ENCODE results near the gene NOCT.
"Not testable (repeated sequence)": the region's sequence is repeated elsewhere in the genome, so short reads cannot be mapped to it uniquely, and the experiment has no call there.

Gene NOCT

DNA sequence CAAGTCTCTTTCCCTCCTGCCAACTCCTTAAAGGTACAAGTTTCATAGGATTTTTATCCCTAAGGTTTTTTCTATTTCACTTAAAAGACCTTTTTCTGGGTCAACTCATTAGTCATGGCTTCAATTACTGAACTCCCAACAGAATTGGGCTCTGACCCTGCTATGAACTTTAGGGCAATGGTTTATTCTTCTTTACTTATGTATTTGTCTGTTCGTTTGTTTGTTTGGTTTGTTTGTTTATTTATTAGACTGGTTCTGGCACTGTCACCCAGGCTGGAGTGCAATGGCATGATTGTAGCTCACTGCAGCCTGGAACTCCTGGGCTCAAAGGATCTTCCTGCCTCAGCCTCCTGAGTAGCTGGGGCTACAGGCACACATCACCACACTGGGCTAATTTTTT, 5.9 kb upstream of the NOCT start:
- DNase-seq (ENCODE audit: low read depth in 2 of 2): no peak

DNA sequence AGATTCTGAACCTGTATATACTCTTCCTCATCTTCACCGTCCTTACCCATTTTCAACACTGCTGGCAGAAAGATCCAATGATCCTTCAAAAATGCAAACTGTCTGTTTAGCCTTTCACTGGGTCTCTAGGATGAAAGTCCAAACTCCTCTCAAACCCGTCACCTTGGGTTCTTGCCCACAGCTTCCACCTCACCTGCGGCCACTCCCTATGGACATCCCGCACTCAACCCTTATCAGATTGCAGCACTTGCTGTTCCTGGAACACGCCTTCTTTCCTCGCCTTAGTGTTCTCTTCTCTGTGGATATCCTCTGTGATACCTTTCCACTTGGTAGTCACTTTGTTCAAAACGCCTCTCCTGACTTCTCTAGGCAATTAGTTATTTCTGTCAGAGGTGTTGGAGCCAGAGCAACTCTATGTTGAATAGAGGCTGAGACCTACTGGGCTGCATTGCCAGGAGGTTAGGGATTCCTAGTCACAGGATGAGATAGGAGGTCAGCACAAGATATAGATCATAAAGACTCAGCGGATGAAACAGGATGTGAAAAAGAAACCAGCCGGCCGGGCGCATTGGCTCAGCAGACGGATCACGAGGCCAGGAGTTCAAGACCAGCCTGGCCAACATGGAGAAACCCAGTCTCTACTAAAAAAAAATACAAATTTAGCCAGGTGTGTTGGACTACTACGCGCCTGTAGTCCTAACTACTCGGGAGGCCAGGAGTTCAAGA, 4.2 kb upstream of the NOCT start:
- no peak for DNase-seq (ENCODE audit: low read depth in 2 of 2)

DNA sequence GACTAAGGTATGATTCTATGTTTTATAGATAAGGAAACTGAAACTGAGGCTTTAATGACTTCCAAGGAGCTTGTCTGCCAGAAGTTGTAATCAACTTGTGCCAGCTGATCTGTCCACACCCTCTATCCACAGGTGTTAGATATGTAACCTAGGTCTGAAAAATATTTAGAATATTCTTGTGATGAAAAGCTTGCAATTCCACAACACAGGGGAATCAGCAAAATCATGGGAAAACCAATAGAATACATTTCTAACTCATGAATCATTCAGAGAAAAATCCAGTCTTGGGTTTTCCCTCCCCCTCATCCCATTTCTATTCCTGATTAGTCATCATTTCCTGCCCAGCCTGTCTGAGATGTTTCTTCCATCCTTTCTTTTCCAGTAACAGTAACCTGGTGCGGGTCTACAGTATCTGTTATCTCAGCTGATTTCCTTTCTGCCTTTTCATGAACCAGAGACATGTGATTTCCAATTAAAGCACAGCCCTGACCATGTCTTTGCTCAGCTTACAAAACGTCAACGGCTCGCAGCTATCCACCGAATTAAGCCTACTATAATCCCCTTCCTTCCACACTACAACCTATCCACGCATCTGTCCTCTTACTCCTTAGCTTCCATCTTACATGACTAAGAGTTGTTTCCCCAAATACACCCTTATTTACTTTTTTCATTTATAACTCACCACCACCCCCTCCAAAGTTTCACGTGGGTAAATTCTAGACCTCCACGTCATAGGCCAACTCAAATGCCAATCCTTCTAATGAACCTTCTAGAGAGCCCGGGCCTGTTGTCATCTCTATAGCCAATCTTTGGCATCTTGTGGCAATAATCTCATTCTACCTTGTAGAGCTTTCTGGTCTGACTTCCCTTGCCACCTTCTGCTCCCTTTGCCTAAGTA, 961 bp upstream of the NOCT start:
- DNase-seq (ENCODE audit: low read depth in 2 of 2): peak in 1 of 2 donors; percentile 5

DNA sequence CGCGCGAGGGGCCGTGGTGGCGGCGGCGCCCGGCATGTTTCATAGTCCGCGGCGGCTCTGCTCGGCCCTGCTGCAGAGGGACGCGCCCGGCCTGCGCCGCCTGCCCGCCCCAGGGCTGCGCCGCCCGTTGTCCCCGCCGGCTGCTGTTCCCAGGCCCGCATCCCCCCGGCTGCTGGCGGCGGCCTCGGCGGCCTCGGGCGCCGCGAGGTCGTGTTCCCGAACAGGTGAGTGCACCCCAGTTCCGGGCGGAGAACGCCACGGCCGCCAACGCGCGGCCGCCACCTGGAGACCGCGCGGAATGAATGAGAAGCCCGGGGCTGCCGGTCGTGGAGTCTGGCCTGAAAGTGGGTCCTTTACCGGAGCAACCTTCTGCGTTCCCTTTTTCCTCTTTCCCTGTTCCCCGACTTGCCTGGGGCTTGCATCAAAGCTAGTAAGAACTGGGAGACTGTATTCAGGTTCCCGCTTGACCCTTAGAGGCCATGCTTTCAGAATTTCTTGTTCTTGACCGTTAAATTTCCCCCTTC, 429 bp downstream of the NOCT start:
- peak in 1 of 2 donors; percentile 30 for DNase-seq (ENCODE audit: low read depth in 2 of 2)

DNA sequence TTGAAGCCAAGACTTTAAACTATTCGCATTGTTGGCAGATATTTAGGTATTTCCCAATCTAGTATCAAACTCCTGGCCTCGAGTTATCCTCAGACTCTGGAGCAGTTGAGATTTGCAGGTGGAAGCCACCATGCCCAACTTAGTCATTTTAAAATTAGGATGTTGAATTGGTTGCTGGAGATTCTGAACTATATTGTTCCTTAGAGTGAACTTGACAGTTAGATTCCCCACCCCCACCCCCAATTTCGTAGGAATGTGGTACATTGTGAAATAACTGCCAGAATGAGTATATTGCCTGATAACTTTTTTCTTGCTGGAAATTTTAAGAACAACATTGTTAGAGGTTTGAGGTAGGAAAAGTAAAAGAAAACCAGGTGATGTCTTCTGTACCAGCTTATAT, 2.3 kb downstream of the NOCT start:
- no peak for DNase-seq (ENCODE audit: low read depth in 2 of 2)

DNA sequence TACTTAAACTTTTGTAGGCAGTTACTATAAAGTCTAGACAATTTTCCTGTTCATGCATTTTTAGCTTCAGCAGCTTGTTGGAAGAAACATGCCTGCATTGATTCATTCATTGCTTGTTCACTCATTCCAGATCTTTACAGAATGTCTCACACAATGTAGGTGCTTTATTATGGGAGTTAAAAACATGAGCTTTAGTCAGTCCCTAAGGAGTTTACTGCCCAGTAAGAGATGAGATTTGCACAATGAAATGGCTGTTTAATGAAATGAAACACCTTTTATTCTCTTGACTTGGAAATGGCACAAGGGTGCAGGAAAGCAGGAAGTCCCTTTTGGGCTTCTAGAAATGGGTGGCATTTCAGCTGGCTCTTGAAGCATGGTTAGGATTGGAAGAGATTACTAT, 2.9 kb downstream of the NOCT start:
- DNase-seq (ENCODE audit: low read depth in 2 of 2): no peak

DNA sequence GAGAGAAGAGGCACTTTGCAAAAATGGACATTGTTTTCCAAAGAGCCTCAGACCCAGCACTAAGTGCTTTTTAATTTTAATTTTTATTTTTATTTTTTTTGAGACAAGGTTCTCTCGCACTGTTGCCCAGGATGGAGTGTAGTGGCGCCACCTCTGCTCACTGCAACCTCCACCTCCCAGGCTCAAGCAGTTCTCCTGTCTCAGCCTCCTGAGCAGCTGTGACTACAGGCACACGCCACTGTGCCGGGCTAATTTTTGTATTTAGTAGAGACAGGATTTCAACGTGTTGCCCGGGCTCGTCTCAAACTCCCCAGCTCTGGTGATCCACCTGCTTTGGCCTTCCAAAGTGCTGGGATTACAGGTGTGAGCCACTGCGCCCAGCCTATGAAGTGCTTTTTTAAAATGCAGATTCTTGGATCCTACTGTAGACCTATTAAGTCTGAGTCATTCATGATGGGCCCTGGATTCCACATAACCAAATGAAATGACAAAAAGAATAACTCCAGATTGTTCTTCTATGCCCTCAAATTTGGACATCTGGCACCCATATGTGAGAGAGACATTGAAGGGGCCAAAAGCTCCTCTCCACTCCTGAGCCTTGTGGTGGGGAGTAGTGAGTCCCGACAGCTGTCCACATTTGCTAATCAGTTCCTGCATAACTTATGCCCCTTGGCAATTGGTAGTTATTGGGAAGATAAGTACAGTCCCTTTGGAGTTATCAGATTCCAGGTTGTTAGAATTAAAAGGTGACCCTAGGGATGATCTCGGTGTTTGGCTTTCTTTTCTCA, 3.6 kb downstream of the NOCT start:
- DNase-seq (ENCODE audit: low read depth in 2 of 2): no peak

DNA sequence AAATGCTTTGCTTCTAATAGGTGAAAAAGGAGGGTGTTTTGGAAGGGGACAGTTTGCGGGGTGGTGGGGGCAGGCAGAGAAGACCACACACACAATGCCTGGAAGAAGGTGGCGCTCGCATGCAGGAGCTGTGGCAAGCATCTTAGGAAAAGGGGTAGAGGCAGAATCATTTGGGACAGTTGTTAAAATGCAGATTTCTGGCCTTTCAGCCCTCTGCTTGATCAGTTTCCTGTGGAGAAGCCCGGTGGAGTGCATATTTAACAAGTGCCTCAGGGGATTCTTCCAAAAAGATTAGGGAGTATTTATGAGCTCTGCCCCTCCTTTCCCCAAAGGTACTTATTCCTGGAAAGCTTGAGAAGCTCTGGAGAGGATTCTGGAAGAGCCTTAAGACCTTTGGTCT, 4.8 kb downstream of the NOCT start:
- DNase-seq (ENCODE audit: low read depth in 2 of 2): no peak

DNA sequence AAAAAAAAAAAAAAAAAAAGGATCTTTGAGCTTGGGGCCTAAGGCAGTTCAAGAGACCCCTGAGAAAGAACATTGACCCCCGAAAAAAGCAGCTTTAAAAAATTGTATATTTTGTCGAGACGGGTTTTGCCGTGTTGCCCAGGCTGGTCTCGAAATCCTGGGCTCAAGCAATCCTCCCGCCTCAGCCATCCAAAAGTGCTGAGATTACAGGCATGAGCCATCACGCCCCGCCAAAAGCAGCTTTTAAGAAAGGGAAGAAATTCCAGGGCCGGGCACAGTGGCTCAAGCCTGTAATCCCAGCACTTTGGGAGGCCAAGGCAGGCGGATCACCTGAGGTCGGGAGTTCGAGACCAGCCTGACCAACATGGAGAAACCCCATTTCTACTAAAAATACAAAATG, 5.5 kb downstream of the NOCT start:
- DNase-seq (ENCODE audit: low read depth in 2 of 2): not testable (repeated sequence)

DNA sequence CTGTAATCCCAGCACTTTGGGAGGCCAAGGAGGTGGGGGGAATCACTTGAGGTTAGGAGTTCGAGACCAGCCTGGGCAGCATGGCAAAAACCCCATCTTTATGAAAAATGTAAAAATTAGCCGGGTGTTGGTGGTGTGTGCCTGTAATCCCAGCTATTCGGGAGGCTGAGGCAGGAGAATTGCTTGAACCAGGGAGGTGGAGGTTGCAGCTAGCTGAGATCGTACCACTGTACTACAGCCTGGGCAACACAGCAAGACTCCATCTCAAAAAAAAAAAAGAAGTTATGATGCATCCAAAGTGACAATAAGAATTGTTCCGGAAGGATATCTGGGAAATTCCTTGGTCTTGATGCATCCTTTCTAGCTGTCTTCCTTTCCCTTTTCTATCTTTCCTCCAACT, 7.3 kb downstream of the NOCT start:
- DNase-seq (ENCODE audit: low read depth in 2 of 2): no peak

DNA sequence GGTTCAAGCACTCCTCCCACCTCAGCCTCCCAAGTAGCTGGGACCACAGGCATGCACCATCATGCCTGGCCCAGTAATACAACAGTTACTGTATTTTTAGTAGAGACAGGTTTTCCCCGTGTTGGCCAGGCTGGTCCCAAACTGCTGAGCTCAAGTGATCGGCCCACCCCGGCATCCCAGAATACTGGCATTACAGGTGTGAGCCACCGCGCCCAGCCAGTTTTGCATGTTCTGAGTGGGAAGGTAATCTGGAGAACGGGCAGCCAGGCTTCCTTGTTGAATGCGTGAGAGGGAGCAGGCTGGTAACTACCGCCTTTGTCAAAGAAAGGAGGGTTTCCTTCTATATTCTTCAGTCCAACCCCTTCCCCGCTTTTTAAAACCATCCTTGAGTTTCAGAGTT, 9.1 kb downstream of the NOCT start:
- DNase-seq (ENCODE audit: low read depth in 2 of 2): no peak

DNA sequence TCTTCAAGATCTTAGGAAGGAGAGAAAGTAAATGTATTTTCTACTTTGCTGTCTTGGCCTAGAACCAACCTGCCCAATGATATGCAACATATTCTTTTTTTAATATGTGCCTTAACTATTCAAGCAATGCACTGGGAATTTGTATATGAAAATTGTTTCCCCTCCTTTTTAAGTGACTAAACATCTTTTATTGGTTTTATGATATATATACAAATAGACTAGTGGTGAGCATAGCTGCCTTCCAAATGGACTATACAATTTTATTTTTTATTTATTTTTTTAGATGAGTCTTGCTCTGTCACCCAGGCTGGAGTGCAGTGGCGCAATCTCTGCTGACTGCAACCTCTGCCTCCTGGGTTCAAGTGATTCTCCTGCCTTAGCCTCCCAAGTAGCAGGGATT, 10.3 kb downstream of the NOCT start:
- DNase-seq (ENCODE audit: low read depth in 2 of 2): no peak

DNA sequence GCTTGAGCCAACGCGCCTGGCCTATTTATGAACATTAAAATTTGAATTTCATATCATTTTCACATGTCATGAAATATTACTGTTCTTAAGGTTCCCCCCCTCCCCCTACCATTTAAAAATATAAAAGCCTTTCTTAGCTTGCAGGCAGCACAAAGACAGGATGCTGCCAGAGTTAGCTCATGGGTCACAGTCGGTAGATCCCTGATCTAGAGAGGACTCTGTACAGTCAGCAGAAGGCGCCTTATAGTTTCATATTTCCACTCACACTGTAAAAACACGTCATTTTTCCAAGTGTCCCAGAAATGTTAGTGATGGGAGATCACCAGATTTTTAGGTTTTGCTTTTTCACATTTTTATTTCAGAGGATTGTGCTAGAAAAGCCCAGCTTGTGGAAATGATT, 12.2 kb downstream of the NOCT start:
- DNase-seq (ENCODE audit: low read depth in 2 of 2): no peak

DNA sequence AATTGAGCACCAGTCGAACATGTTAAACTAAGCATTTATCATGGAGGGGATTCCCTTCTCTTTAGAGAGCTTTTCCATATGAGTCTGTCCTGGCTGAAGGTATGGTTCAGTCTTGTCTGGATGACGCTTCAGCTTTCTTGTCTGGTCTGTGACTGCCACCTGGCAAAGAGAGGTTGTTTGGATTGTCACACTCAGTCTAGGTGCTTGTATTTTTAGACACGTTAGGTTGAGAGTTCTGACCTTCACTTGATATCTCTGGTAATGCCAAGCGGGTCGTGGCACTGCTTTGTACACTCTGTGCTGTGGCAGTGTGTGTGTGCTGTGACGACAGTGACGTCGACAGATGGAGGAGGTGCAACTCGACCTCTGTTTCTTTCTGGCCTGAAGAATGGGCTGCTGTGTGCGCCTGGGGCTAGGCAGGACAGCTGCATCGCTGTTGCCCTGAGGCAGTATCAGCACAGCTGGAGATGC, 12.6 kb downstream of the NOCT start:
- DNase-seq (ENCODE audit: low read depth in 2 of 2): no peak

DNA sequence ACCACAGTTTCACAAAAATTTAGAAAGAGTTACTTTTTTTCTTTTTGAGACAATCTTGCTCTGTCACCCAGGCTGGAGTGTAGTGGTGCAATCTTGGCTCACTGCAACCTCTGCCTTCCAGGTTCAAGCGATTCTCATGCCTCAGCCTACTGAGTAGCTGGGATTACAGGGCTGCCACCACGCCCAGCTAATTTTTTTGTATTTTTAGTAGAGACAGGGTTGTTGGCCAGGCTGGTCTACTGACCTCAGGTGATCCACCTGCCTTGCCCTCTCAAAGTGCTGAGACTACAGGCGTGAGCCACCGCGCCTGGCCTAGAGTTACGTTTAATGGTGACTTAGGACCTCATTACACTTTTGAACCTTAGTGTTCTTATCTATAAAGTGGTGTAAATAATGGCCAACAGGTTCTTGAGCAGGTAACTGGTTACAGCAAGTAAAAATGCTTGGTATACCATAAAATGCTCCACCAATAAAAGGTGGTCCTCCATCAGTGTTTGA, 14.3 kb downstream of the NOCT start:
- not testable (repeated sequence) for DNase-seq (ENCODE audit: low read depth in 2 of 2)

DNA sequence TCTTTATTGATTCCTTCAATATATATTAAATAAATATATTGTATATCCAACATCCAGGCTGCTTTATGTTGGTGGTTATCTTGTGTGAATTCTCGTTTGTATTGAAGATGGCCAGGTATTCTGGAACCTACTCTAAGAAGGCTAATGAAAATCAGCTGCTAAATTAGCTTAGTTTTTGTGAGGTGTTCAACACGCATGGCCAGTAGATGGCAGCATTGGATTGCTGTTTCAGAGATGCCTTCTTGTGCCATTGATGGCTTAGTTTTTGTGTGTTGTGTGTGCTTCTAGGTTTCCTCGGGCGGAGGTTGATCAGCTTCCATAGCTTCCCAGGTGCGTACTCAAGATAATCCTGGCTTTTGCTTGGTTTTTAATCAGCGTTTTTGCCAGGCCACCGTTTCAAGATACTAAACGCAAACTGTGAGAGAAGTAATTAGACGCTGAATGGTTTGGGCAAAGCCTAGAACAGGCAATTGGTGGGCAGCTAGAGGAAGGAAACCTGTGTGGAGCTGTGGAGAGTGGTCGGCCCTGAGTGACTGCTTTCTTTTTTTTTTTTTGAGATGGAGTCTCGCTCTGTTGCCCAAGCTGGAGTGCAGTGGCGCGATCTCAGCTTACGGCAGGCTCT, 15.1 kb downstream of the NOCT start:
- peak; percentile 41 to 47 for DNase-seq (ENCODE audit: low read depth in 2 of 2)

DNA sequence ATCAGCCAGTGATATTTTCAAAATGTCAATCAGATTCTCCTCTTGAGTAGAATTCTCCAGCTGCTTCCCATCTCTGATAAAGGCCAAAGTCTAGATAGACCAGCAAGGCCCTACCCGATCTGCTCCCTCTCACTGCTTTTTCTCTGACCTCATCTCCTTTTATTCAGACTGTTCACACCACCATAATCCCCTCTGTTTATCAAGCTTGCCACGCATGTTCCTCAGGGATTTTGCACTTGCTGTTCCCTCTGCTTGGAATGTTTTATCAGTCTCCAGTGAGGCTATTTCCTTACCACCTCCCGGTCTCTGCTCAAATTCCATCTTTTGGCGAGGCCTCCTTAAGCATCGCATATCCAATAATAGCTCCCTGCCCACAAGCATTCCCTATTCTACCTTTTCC, 20.1 kb downstream of the NOCT start:
- no peak for DNase-seq (ENCODE audit: low read depth in 2 of 2)

DNA sequence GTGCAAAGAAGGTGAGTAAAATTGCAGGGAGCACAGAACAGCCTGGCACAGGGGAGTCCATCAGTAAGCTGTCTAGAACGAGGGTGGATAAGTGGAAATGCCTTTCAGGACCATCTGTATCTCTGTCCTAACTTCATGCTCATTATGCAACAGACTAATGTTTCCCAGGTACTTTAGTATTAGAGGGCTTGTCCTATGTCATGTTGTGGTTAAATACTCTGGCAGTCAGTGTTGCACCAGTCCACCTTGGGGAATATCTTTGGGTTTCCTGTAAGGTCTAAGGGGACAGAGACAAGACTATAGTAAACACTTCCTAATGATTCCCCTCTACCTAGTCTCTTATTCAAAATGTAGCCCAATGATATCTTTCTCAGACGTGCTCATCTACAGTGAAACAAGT, 21.3 kb downstream of the NOCT start:
- DNase-seq (ENCODE audit: low read depth in 2 of 2): no peak

DNA sequence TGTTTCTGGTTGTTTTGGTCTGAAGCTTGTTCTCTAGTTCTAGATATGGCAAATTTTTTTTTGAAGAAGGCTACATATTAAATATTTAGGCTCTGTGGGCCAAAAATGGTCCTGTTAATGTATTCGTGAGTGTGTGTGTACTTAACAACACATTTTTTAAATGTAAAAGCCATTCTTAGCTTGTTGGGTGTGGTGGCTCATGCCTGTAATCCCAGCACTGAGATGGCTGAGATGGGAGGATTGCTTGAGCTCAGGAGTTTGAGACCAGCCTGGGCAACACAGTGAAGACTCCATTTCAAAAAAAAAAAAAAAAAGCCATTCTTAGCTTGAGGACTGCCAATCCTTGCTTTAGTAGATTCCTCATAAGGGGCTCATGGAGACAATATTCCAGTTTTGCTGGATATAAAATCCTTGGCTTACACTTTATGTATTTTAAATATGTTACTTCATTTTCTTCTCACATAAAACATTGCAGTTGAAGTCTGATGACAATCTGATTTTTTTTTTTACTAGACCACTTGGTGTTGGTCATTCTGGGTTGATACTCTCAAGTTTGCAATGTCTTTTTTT, 23.4 kb downstream of the NOCT start:
- no peak for DNase-seq (ENCODE audit: low read depth in 2 of 2)

DNA sequence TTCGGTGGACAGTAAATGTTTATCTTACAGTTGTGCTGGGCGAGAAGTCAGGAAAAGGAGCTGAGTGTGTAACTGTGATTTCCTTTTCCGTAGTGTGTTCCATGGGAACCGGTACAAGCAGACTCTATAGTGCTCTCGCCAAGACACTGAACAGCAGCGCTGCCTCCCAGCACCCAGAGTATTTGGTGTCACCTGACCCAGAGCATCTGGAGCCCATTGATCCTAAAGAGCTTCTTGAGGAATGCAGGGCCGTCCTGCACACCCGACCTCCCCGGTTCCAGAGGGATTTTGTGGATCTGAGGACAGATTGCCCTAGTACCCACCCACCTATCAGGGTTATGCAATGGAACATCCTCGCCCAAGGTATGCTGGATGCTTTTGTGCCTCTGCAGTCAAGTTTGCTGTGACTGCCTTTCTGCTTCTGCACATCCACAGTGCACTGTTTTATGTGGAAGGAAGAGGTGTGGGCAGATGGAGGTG, 27.4 kb downstream of the NOCT start:
- DNase-seq (ENCODE audit: low read depth in 2 of 2): no peak

DNA sequence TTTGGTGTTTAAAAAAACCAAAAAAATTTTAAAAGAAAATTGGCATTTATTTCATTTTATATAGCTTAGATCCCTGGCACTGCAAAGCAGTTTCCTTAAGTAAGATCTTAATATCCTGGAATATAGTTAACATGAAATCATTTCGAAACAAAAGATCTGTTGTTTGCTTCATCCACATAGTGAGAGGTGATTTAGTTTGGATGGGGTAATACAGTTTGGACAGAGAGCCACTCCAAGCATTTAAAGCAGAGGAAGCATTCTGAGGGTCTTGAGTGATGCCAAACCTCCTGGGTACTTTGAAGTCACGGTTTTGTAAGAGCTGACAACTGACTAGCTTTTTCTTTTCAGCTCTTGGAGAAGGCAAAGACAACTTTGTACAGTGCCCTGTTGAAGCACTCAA, 28.7 kb downstream of the NOCT start:
- DNase-seq (ENCODE audit: low read depth in 2 of 2): no peak
